ENCODE data around the gene ZNF385A. TPM values are rescaled to one million over a fixed set of nuclear protein-coding genes. Genes with fewer than 3 reads are reported as not detected.

Gene ZNF385A
- total RNA-seq, 2 experiments from 2014 or later, result 3.8 to 4.7 TPM

DNA sequence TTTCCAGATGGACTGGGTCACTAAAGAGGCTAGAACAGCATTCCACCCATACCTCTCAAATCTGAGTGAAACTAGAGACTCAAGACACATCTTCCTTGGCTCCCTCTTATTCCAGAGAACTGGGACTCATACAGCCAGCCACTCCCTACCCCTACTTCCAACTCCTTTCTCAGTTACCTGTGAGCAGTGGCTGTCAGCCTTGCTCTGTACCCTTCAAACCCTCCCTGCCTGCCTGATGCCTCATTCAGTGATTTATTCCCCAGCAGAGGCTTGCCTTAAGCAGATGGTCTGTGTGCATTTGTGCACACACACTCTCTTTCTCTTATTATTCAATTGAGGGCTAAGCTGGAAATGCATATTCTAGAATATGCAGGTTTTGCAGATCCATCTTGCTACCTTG, 34.9 kb downstream of the ZNF385A start:
- ATAC-seq (ENCODE audit: poor library complexity) (no peak), DNase-seq (no peak)
- Histone ChIP-seq H3K4me1 (ENCODE audit: insufficient read depth, low read length) (peaks cover 16% of the 10 kb centered on the region), H3K9me3 (ENCODE audit: control insufficient read depth in 1 of 2, insufficient read depth in 1 of 2, low read length in 2 of 2) (no peaks in the 10 kb centered on the region), H3K4me3 (ENCODE audit: low read length) (no peak overlapping the region), H3K27me3 (ENCODE audit: control insufficient read depth in 1 of 2, insufficient read depth in 2 of 2, low read length in 2 of 2) (no peaks in the 10 kb centered on the region), H3K27ac (ENCODE audit: low read depth in 1 of 2, low read length in 2 of 2) (no peak overlapping the region), H3K36me3 (ENCODE audit: insufficient read depth, low read length) (peaks cover 63% of the 10 kb centered on the region)
- Mint-ChIP-seq H3K4me3 (no peak overlapping the region), H3K27me3 (no peaks in the 10 kb centered on the region), H3K9me3 (no peaks in the 10 kb centered on the region), H3K27ac (no peak overlapping the region), H3K36me3 (ENCODE audit: low read depth) (peaks cover 77% of the 10 kb centered on the region), H3K4me1 (ENCODE audit: low read depth) (peaks cover 18% of the 10 kb centered on the region)
- intact Hi-C loops (cut with DNase I, micrococcal nuclease), result no loop called here
- CTCF ChIA-PET, result interaction anchor here (0.5 to 1.6 kb wide), 3 partner anchors 13 to 56 kb away, joined by 3 to 5 read pairs (median 3); no protein-coding TSS in a partner anchor
- POLR2A ChIA-PET, result interaction anchor here (1.0 kb wide), 1 partner anchor 69 kb away, joined by 3 read pairs; the partner anchor contains the start of genes CBX5 and HNRNPA1
- no peak for TF ChIP-seq CTCF (IDR thresholded peaks at IDR 0.05)

DNA sequence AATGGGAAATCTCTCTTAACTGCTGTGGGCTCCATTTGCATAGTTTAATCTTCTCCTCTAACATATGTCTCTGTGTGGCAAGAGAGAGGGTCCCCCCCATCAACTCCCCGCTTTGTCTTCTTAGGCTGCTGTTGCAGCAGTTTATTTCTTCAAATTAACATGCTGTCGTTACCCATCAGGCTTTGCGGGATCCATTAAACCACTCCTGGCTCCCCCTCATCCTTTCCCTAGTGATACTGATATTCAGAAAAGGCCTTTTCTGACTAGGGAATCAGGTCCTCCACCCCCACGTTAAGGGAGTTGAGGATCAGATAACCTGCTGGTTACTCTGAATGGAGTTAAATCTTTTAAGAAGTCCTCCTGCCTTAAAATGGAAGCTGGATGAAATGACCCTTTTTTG, 35.5 kb downstream of the ZNF385A start:
- no peaks in the 10 kb centered on the region for H3K9me3 Mint-ChIP-seq
- no peak overlapping the region for H3K27ac Mint-ChIP-seq
- Histone ChIP-seq H3K4me1 (ENCODE audit: insufficient read depth, low read length) (peaks cover 16% of the 10 kb centered on the region), H3K9me3 (ENCODE audit: control insufficient read depth in 1 of 2, insufficient read depth in 1 of 2, low read length in 2 of 2) (no peaks in the 10 kb centered on the region), H3K36me3 (ENCODE audit: insufficient read depth, low read length) (peaks cover 64% of the 10 kb centered on the region), H3K27ac (ENCODE audit: low read depth in 1 of 2, low read length in 2 of 2) (no peak overlapping the region), H3K4me3 (ENCODE audit: low read length) (no peak overlapping the region), H3K27me3 (ENCODE audit: control insufficient read depth in 1 of 2, insufficient read depth in 2 of 2, low read length in 2 of 2) (no peaks in the 10 kb centered on the region)
- H3K4me1 Mint-ChIP-seq (ENCODE audit: low read depth), result peaks cover 18% of the 10 kb centered on the region
- no peak for ATAC-seq (ENCODE audit: poor library complexity)
- no peak for TF ChIP-seq CTCF (IDR thresholded peaks at IDR 0.05)
- H3K36me3 Mint-ChIP-seq (ENCODE audit: low read depth), result peaks cover 79% of the 10 kb centered on the region
- ChIA-PET POLR2A (interaction anchor here (1.0 kb wide), 1 partner anchor 69 kb away, joined by 3 read pairs; the partner anchor contains the start of genes CBX5 and HNRNPA1), CTCF (interaction anchor here (1.1 to 1.8 kb wide), 3 partner anchors 13 to 56 kb away, joined by 3 to 5 read pairs (median 4); no protein-coding TSS in a partner anchor)
- H3K4me3 Mint-ChIP-seq, result no peak overlapping the region
- H3K27me3 Mint-ChIP-seq, result no peaks in the 10 kb centered on the region
- intact Hi-C loops (cut with DNase I, micrococcal nuclease), result no loop called here
- DNase-seq, result no peak

DNA sequence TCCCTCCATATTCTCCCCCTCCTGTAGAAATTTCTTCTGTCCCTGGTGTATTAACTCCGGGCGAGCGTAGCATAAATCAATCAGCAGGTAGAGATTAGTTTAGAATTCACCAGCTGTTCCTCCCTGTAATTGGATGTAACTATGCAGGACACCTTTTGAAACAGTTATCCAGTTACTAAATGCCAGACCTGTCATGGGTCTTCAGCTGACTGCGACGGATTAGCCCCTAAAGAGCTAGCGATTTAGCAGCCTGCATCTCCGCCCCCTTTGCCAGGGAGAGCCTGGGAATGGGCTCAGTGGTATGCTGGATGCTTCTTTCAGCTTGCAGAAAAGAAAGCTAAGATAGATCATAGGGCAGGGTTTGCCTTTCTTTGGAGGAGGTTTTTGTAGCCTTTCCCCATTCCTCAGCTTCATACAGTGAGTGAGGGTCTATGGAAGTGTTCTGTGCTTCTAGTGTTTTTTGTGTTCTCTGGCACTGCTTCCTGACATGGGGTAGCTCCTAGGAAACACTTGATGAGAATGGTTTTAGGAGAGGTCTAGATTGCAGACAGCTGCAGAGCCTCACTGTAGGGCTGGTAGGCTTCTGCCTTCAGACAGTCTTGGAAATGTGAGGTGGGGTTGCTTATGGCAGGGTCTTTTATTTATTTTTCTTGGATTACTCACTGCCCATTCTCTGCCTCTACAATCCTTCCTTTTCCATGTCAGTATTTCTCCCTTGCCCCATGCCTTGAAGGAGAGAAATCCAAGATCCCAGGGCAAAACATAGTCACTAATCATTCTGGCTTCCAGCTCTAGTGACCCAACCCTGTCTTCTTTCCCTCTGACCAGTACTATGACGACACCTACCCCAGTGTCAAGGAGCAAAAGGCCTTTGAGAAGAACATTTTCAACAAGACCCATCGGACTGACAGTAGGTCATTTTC, 42.9 kb downstream of the ZNF385A start:
- POLR2A ChIA-PET, result interaction anchor here (1.1 kb wide), 1 partner anchor 103 kb away, joined by 3 read pairs; no protein-coding TSS in a partner anchor
- H3K9me3 Mint-ChIP-seq, result no peaks in the 10 kb centered on the region

More for the DNA sequence above, 42.9 kb downstream of the ZNF385A start:
- intact Hi-C loops (cut with DNase I, micrococcal nuclease), result no loop called here
- Mint-ChIP-seq H3K27me3 (no peaks in the 10 kb centered on the region), H3K4me3 (no peak overlapping the region), H3K27ac (no peak overlapping the region), H3K4me1 (ENCODE audit: low read depth) (peaks cover 13% of the 10 kb centered on the region), H3K36me3 (ENCODE audit: low read depth) (peaks cover 69% of the 10 kb centered on the region)
- no peak overlapping the region for H3K27ac ChIP-seq (ENCODE audit: low read depth in 1 of 2, low read length in 2 of 2)
- CTCF ChIA-PET, result interaction anchor here (1.0 kb wide), 1 partner anchor 27 kb away, joined by 3 read pairs; no protein-coding TSS in a partner anchor
- H3K36me3 ChIP-seq (ENCODE audit: insufficient read depth, low read length), result peaks cover 58% of the 10 kb centered on the region
- H3K27me3 ChIP-seq (ENCODE audit: control insufficient read depth in 1 of 2, insufficient read depth in 2 of 2, low read length in 2 of 2), result no peaks in the 10 kb centered on the region
- TF ChIP-seq CTCF (IDR thresholded peaks at IDR 0.05), result no peak
- ATAC-seq (ENCODE audit: poor library complexity) (no peak), DNase-seq (no peak)
- no peaks in the 10 kb centered on the region for H3K9me3 ChIP-seq (ENCODE audit: control insufficient read depth in 1 of 2, insufficient read depth in 1 of 2, low read length in 2 of 2)
- H3K4me1 ChIP-seq (ENCODE audit: insufficient read depth, low read length), result no peaks in the 10 kb centered on the region
- H3K4me3 ChIP-seq (ENCODE audit: low read length), result no peak overlapping the region

Measured in CD4-positive, alpha-beta T cell (primary cell).